GM19372 (cell line): Measurements from ENCODE around the gene TBPL1.

Source experiments
- ATAC-seq: cut with Tn5 transposase; IDR thresholded peaks from one replicate; pipeline ENCODE4 v1.9.1; 2021; ENCODE audit warnings: mild to moderate bottlenecking, low read depth, moderate library complexity; ENCODE audit not compliant: unreplicated experiment

Gene TBPL1

DNA sequence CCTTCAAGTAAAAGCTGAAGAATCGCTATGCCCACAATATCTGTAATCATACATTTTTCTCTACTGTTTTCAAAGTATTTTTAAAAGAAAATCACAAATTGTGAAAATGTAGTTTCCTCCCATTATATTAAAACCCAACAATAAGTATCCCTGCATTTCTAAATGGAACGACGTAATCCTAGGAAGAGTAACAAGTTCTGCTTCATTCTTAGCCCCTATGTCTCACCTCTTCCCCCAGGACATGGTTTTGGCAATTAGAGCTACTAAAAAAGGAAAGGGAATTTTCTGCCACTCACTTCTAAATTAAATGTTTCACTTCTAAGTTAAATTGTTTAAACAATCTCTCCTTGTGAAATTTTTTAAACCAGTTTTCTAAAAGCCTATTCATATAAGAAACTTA, 47.4 kb downstream of the TBPL1 start:
- no peak for ATAC-seq

DNA sequence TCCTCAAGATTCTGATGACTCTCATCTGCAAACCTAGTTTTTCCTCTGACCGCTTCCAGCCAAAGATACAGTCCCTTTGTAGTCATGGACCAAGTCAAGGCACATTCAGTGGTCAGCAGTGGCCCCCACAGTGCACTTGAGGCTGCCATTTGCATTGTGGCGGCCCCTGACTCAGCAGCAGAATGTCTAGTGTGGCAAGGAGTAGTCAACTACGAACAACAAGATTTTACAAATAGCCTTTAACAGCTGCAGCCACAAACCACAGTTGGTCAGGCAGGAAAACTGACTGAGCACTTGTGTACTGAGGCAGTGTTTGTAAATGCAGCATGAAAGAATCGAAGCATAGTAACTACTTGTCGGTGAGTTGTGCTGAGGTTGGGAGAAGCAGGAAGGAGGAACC, 49.8 kb downstream of the TBPL1 start:
- no peak for ATAC-seq

DNA sequence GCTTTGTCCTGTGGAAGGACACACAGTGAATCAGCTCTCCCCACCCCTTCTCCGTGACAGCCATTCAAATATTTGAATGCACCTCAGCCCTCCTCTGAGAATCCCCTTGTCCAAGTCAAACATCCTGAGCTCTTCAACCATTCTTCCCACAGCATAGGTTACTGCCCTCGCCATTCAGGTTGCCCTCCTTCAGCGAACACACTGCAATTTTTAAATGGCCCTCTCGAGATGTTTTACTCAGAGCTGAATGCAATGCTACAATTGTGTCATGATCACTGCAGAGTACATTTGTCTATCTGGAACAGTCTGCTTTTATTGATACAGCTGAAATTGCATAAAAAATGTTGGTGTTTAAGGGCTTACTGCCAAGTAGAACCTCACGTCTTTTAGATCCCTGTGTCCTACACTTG, 50.5 kb downstream of the TBPL1 start:
- ATAC-seq: no peak

DNA sequence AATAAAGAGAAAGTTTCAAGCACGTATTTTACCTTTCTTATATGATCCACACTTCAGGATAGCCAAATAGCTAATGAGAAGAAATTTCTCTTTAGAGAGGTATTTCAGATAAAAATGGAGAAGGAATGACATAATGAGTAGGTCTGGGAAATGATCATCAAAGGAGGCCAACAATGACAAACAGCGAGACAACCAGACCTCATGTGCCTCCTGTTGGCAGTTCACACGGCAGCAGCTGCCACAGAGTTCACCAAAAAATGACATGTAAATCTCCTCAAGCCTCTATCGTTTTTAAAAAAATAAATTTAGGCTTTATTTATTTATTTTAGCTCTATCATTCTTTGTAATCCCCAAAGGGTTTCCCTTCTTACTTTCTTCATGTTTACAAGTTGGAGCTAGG, 51.7 kb downstream of the TBPL1 start:
- ATAC-seq: no peak

DNA sequence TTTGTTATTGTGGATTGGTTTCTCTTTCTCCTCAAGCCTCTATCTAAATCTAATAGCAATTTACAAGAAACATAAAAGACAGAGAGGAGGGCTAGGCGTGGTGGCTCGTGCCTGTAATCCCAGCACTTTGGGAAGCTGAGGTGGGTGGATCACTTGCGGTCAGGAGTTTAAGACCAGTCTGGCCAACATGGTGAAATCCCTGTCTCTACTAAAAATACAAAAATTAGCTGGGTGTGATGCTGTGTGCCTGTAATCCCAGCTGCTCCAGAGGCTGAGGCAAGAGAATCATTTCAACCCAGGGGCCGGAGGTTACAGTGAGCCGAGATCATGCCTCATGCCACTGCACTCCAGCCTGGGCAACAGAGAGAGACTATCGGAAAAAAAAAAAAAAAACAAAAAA, 52.8 kb downstream of the TBPL1 start:
- ATAC-seq: no peak

DNA sequence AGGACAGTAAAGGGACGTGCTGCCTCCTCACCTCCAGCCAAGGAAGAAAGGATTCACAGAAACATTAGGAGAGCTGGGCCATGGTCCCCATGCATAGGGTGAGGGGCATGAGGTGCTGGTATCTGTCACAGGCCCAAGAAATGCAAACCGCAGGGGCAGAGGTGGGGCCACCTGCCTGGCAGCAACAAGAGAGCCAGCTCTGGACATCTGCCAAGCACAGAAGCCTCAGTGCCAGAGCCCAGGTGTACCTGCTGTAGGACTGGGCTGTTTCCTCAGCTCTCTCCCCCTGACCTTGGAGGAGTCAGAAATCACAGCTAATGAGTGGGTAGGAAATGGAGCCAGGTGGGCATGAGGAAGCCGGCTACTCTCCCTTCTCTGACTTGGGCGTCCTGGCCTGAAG, 54.1 kb downstream of the TBPL1 start:
- no peak for ATAC-seq

DNA sequence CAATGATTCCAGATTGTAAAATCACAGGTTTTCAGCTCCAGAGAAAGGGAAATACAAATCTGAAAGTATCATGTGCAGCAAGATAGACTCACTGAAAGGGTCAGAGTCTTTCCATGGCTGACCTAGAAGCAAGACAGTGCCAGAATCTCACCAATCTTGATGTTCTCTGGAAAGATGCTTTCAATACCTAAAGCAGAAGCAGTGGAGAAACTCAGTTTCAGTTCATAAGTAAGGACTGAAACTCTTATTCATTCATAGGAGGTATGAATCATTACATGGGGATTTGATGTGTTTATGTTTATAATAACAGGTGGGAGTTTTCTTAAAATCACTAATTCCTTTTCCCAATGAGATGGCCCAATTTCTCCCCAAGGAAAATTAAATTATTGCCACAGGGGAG, 56.9 kb downstream of the TBPL1 start:
- ATAC-seq: no peak

DNA sequence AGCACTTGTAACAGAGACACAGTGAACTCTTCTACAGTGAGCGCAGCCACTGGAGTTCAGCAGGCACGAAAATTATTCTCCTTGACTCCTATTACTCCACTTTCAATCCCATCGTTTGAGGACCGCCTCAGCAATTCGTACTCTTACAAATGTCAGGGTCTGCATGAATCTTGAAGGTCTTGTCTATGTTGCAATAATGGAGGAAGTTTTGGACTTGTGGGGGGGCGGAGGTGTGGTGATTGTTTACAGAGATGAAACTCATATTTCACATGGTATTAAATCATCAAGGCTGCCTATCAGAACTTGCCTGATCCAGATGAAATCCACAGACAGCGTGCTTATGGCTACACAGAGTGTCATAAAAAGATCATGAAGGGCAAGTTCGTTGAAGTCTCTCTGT, 57.4 kb downstream of the TBPL1 start:
- no peak for ATAC-seq

DNA sequence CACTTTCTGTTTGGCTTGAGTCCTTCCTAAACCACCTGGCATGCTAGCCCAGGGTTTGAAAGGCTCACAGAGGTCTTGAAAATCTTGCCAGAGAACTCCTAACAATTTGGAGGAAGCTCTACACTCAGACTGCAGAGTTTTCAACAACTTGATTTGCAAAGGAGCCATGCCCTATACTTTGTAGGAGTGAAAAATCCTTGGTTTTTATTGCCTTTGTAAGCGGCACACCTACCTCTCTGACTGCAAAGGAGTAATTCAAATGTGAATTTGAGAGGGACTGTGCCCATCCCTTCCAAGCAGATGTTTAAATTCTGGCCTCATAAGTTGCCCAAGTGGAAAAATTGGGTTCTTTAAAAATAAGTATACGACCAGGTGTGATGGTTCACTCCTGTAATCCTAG, 58.0 kb downstream of the TBPL1 start:
- ATAC-seq: no peak

DNA sequence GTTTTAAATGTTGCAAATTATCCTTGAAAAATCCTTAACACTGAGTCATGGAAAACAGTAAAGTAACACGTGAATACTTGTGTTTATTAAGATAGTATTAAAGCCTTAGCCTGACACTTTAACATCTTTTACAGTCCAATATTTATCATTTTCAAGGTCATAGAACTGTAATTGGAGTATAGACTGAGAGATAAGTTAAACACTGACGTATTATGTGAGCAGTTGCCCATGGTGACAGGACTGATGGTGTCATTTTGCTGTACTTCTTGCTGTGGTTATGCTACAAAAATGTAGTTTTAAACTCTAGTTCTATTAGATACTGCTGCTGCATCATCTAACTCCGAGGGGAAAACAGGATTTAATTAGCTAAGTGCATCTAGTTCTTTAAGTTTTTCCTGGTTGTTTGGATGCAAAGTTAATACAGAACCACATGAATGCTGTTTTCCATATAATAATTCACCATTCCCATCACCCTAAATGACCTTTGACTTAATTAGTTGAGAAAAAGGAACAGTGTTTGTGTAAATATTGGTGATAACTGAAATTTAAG, 61.6 kb downstream of the TBPL1 start:
- ATAC-seq: no peak

DNA sequence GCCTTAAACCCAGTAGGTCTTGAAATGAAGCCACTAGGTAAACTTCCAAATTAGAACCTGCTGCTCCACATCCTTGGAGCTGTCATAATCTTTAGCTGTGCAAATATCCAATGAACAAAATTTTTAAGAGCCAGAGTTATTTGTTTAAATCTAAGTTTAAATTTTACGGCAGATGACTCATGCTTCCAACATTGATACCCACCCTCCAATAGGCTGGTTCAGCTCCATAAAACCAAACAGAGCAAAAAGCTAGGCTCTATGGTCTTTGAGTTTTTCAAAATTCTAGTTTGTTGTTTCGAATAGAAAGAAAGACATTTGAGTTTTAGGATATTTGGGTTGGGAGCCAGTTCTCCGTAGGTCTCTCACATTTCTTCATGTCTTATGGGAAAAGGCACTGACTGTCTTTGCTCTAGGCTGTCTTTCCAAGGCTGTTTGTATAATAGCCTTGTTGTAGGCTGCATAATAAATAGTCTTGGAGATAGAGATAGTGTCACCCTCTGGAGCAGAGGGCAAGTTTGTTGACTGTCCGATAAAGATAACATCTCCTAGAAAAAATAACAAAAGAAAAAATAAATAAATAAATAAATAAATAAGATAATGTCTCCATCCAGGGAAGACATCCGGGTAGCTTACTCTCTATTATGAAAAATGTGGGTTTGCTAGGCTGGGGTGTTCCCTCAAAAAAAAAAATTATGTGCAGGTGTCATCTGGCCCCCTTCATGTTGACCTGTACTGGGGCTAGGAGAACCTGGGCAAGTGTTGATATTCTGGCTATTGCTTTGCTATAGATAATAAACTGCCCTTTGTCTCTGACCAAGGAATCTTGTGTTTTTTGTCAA, 62.9 kb downstream of the TBPL1 start:
- ATAC-seq: no peak

DNA sequence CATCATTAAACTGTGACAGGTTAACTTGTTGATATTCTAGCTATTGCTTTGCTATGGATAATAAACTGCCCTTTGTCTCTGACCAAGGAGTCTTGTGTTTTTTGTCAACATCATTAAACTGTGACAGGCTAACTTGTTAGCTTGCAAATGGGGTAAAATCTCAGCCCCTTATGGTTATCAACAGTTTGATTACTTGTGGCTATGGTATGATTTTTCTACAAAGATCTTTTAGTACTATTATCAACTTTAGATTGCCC, 63.5 kb downstream of the TBPL1 start:
- no peak for ATAC-seq

DNA sequence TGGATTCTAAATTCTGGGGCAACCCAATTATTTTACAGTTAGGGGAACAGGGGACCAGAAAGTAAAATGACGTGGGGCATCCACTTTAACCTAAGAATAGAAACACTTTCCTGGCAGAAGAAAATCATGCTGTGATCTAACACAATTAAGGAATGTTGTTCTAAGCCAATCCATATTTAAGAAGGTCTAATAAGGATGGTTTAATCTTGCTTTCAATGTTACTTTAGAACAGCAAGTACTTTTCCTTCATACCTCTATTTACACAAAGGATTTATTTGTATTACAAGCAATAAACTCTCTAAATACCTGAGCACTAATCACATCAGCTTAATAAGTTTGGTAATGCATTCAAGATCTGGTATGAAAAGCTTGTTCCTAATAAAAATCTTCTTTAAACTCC, 67.0 kb downstream of the TBPL1 start:
- ATAC-seq: no peak

DNA sequence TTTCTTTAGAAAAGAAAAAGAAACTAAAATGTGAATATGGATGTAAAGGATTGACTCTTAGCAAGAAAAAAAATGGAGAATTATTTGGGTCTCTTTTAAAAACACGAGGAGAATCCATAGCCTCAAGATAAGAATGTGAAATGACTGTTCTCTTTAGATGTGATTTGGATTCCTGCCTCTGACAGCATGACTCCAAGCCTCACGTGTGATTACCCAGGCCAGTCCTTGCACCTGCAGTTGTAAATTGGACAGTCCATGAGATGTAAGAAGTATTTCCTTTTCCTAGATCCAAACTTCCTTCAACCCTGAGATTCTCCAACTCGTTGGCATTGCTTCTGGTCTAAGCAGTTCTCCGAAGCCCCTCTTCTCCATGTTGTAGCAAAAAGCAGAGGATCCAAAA, 67.5 kb downstream of the TBPL1 start:
- no peak for ATAC-seq

DNA sequence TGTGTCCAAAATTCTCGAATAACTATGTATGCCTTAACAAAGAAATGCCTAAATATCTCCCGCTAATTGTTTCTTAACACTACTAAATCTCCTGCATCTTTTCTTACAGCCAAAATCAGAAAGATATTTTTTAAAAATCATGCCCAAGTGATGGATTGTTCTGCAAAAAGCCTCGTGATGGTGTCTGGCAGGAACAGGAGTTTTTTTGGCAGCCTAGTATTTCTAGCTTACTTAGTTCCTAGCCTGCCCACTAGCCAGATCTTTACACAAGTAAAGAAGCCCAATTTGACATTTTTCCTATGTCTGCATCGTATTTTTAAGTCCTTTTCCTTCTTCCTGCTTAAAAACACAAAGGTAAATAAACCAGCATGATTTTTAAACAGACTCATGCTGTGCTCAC, 67.9 kb downstream of the TBPL1 start:
- no peak for ATAC-seq

DNA sequence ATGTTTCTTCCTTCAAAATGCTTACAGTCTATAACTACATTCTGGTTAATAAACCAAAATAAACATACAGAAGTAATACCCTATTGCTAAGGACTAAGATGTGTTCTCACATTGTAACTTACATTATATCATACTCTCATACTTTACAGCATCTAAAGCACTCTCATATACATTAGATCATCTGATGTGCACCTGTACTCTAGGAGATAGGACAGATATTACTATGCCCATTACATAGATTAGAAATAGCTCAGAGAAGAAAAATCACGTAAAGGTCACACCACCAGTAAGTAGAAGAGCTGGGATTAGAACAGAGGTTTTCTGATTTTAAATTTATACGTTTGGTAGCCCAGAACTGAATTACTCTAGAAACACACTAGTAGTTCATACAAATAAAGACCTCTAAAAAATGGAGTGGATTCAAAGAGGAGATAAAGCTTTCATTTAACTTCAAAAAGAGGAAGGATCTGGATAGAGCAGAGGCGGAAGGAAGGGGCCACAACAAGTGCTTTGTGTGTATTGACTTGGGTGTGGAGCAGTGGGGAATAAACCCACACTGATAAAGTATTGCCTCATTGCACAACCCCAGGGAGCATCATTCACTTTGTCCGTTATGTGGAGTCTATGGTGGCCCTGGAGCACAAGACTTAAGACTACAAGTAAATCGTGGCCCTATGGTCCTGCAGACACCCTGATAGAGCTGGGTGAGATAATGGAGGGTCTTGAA, 68.5 kb downstream of the TBPL1 start:
- no peak for ATAC-seq

DNA sequence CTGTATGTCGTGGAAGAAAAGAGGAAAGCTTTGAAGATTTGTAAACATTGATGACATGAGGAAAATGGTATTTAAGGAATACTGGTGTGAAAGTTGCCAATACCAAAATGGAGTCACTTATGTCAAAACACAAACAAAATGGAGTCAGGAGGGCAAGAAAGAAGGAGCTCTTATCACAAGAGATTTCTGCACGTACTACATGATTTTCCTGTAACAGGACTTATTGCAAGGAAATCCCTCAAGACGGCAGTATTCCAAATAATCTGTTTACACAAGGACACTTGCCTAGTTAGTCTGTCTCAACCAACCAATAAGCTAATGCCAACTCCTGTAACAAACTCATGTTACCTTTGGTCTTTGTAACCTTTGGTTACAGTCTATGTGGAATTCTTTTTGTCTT, 69.6 kb downstream of the TBPL1 start:
- ATAC-seq: no peak

DNA sequence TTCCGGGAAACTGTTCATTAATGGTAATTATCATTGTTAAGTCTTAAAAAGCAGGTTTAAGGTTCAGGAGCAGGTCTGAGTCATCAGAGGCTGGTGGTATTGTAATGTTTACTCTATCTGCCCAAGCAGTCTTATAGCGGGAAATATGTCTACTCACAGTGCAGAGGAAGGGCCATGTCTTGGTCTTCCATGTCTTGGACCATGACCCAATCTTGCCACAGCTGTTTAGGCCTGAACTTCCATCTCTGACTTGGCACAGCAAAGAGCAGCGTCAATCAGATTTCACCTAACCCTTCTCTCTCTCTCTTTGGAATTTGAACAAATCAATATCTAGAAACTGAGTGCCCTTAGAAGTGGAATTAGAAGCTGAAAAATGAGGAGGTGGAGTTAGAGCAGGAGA, 73.6 kb downstream of the TBPL1 start:
- no peak for ATAC-seq

DNA sequence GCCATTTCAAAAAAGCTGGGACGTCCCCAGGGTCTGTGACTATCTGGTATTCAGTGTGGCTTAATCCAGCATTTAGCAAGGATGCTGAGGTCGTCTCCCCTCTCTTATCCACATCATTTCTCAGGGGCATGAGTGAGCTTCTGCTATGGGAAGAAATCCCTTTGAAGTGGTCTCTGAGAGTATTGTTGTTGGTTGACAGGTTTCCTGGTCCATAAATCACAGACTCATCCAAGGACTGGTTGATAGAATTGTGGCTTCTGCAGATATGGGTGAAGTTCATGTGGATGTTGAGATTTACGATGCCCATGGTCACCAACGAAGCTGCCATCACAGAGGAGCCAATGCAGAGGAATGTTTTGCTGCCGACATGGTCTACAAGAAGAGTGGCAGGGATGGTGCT, 75.4 kb downstream of the TBPL1 start:
- no peak for ATAC-seq

DNA sequence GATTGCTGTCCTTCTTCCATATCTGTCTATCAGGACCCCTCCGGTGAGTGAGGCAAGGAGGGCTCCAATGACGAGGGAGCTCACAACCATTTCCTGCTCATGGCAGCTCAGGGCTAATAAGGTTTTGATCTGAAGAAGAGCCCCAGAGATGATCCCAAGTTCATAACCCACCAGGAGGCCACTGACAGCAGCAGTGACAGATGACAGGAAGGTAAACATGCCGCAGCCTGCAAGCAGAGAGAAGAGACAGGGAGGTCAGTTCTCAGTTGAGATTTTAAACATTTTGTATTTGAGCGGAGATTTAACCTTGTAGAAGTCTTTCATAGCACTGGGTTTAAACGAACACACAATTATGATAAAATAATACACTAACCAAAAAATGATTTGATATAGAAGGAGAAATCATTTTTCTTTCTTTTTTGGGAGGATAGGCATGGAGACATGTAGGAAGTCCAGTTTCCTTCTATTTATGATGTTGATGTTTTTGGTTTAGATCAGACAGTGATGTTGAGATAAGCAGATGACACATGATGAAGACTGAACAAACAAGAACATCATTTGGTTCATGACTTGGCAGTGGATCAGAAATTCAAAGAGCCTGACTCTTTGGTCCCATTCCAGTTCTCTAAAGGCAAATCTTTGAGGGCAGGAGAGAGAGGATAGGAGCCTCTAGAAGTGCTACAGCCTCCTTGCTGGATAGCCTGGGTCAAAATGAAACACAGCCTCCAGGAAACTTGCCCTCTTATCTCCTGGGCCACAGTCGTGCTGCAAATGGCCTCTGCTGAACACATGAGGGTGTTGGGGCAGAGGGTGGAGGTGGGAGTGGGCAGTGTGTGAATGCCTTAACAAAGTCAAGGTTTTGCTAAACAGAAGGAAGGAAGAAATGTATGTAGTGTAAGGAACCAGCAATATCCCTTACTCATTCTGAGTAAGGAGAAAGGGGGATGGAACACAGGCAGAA, 76.8 kb downstream of the TBPL1 start:
- no peak for ATAC-seq

DNA sequence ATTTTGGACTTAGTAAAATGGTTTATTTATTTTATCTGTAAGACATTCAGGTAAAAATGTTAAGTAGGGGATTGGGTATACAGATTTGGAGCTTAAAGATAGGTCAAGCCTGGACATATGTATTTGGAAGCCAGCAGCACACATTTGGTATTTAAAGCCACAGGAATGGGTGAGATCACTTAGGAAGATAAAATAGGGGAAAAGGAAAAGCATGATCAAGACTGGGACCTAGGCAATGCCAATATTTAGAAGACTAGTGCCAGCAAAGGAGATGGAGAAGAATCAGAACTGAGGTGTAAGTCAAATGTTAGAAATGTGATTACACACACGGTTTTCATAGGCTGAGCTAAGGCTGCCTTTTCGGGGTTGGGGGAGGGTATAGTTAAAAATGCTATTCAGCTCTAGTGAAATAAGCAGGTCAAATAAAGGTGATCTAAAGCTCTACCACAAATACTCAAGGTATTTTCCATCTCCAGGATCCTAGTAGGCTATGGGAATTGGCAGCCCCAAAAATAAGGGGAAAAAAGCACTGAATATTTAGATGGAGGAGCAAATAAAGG, 78.8 kb downstream of the TBPL1 start:
- no peak for ATAC-seq
